HuH-7.5 (cell line): ENCODE results near the gene FTSJ1.

Experiments used
- DNase-seq: peaks from one replicate; pipeline ENCODE4 v3.0.0; 2011; ENCODE audit warnings: low spot score

FTSJ1 gene

GRCh38 chrX:48530736-48531135 is 54.7 kb downstream of the FTSJ1 start:
- no peak for DNase-seq

DNA sequence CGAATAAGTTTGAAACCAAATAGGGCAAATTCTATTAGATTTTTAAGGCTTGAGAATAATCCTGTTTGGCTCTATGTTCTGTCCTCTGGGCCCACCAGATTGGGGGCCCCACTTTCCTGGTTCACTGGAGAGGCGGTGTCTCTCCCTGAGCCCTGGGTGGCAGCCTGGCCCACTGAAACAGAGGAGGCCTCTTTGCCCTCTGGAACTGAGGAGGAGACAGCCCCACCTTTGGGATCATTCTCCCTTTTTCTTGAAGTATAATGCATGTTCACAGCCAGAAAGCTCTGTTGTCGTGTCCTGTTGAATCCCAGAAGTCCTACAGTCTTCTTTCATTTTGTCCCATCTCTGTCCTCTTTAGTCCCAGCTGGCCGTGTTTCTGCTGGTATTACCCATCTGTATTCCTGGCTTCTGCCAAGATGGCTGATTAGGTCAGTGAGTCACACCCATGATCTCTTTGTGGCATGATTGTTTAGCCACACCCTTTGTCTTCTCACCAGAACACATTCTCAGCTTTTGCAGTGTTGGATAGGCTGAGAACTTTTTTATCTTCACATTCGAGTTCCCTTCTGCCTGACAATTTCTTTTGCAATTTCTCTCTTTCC is 55.5 kb downstream of the FTSJ1 start:
- no peak for DNase-seq

DNA sequence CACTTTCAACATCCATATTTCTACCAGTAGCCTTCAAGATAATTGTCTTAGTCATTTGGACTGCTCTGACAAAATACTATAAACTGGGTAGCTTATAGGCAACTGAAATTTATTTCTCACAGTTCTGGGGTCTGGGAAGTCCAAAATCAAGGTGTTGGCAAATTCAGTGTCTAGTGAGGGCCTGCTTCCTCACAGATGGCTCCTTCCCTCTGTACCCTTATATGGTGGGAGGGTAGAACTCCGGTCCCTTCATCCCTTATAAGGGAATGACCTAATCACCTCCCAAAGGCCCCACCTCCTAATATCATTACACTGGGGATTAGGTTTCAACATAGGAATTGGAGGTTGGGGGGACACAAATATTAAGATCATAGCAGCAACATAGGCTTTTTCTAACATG is 56.2 kb downstream of the FTSJ1 start:
- DNase-seq, result no peak

DNA sequence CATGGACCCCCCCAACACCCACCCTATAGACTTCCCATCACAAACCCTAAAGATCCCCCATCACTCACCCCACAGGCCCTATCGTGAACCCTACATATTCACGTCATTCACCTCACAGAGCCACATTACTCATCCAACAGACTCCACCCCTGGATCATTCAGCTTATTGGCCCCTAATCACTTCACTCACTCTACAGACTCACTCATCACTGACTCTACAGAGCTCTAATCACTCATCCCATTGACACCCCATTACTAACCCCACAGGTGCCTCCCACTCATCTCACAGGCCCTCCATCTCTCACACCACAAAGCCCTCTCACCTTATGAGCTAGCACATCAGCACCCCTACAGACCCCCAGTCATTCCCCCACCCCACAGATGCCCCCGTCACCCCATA is 57.2 kb downstream of the FTSJ1 start:
- DNase-seq, result no peak
